IMR-90 (cell line): ENCODE measurements around the gene TFE3. TPM values are rescaled to one million over a fixed set of nuclear protein-coding genes. Genes with fewer than 3 reads are reported as not detected.

ENCODE experiments used
- ATAC-seq: fragments of 200-7000 bp; cut with Tn5 transposase; 2 replicates; pipeline ENCODE4 v1.9.1; 2020; ENCODE audit warnings: low read depth, mild to moderate bottlenecking, moderate library complexity
- BruUV-seq: library from RNA; stranded (reverse); fragments of 400-500 nt; replicated peaks from 2 replicates; lab custom pipeline; 2021; lab: Mats Ljungman, UMichigan
- CTCF ChIA-PET: fragments of 300-600 bp; formaldehyde crosslinking; extraction: SDS; loops from one replicate; lab custom pipeline; 2021; ENCODE audit warnings: antibody characterized with exemption; lab: Yijun Ruan, JAX
- POLR2A ChIA-PET: fragments of 300-600 bp; sonication (Branson Sonifier 250); formaldehyde crosslinking; loops from one replicate; lab custom pipeline; 2022; ENCODE audit warnings: antibody characterized with exemption; ENCODE audit not compliant: unreplicated experiment; lab: Charles Lee
- DNase-seq: peaks from one replicate; pipeline ENCODE4 v3.0.0; 2013
- H2AFZ ChIP-seq: replicated peaks from 2 replicates; pipeline ENCODE3; 2013; ENCODE audit warnings: low read length, mild to moderate bottlenecking; ENCODE audit not compliant: poor library complexity
- H2AK5ac ChIP-seq: 2 replicates; pipeline ENCODE4 v1.6.1; 2013; ENCODE audit warnings: low read depth, low read length, inconsistent platforms
- H2AK9ac ChIP-seq: replicated peaks from 2 replicates; pipeline ENCODE3; 2013; ENCODE audit warnings: mild to moderate bottlenecking, low read depth, low read length, moderate library complexity; ENCODE audit not compliant: poor library complexity
- H2BK120ac ChIP-seq: 2 replicates; pipeline ENCODE4 v1.6.1; 2013; ENCODE audit warnings: low read depth, low read length, inconsistent platforms
- H2BK15ac ChIP-seq: 3 replicates; pipeline ENCODE4 v1.6.1; 2013; ENCODE audit warnings: low read depth, low read length, inconsistent platforms
- H2BK20ac ChIP-seq: 2 replicates; pipeline ENCODE4 v1.6.1; 2013; ENCODE audit warnings: low read depth, mild to moderate bottlenecking, inconsistent platforms, low read length, moderate library complexity
- H2BK5ac ChIP-seq: 2 replicates; pipeline ENCODE4 v1.6.1; 2013; ENCODE audit warnings: mild to moderate bottlenecking, low read depth, low read length, inconsistent platforms; ENCODE audit not compliant: poor library complexity, severe bottlenecking
- H3K14ac ChIP-seq: replicated peaks from 2 replicates; pipeline ENCODE4 v1.6.1; 2013; ENCODE audit warnings: low read depth, low read length, inconsistent platforms
- H3K18ac ChIP-seq: 2 replicates; pipeline ENCODE4 v1.6.1; 2013; ENCODE audit warnings: low read depth, low read length, control low read depth
- H3K23ac ChIP-seq: 2 replicates; pipeline ENCODE4 v1.6.1; 2013; ENCODE audit warnings: low read depth, low read length, inconsistent platforms
- H3K27ac ChIP-seq: 2 replicates; pipeline ENCODE4 v1.5.1; 2013; ENCODE audit warnings: mild to moderate bottlenecking, control low read depth, low read length; ENCODE audit not compliant: insufficient read depth
- H3K27me3 ChIP-seq: 2 replicates; pipeline ENCODE4 v1.6.1; 2013; ENCODE audit warnings: low read length; ENCODE audit not compliant: control insufficient read depth, insufficient read depth
- H3K36me3 ChIP-seq: 2 replicates; pipeline ENCODE4 v1.6.1; 2013; ENCODE audit warnings: low read length, mixed read lengths; ENCODE audit not compliant: control insufficient read depth, insufficient read depth
- H3K4ac ChIP-seq: 2 replicates; pipeline ENCODE4 v1.6.1; 2013; ENCODE audit warnings: low read depth, low read length, inconsistent platforms
- H3K4me1 ChIP-seq: 2 replicates; pipeline ENCODE4 v1.6.1; 2013; ENCODE audit warnings: low read length, mixed read lengths; ENCODE audit not compliant: control insufficient read depth, insufficient read depth
- H3K4me2 ChIP-seq: 2 replicates; pipeline ENCODE4 v1.6.1; 2013; ENCODE audit warnings: low read depth, mild to moderate bottlenecking, control low read depth, low read length, moderate library complexity
- H3K4me3 ChIP-seq: 2 replicates; pipeline ENCODE4 v1.5.1; 2013; ENCODE audit warnings: low read depth, mild to moderate bottlenecking, control low read depth, low read length, moderate library complexity; ENCODE audit not compliant: insufficient read depth
- H3K56ac ChIP-seq: 2 replicates; pipeline ENCODE4 v1.6.1; 2013; ENCODE audit warnings: low read length, inconsistent platforms; ENCODE audit not compliant: insufficient read depth; ENCODE audit errors: extremely low read depth
- H3K79me1 ChIP-seq, 2 experiments: 2 replicates each; pipeline ENCODE4 v1.6.1; 2013; ENCODE audit warnings: low read length in 2 of 2, inconsistent platforms in 1 of 2, low read depth in 1 of 2
- H3K9ac ChIP-seq: 2 replicates; pipeline ENCODE4 v1.6.1; 2013; ENCODE audit warnings: low read depth, low read length, control low read depth
- H3K9me1 ChIP-seq: 2 replicates; pipeline ENCODE4 v1.6.1; 2013; ENCODE audit warnings: low read length, inconsistent platforms; ENCODE audit not compliant: insufficient read depth
- H3K9me3 ChIP-seq: 2 replicates; pipeline ENCODE4 v1.6.1; 2013; ENCODE audit warnings: low read length; ENCODE audit not compliant: control insufficient read depth, insufficient read depth
- H4K20me1 ChIP-seq: 2 replicates; pipeline ENCODE4 v1.6.1; 2013; ENCODE audit warnings: low read length, inconsistent platforms; ENCODE audit not compliant: insufficient read depth
- H4K5ac ChIP-seq: 2 replicates; pipeline ENCODE4 v1.6.1; 2013; ENCODE audit warnings: mild to moderate bottlenecking, low read depth, low read length, control low read depth
- H4K8ac ChIP-seq, 2 experiments: 2 replicates each; pipeline ENCODE4 v1.6.1; 2013; ENCODE audit warnings: low read depth in 2 of 2, low read length in 2 of 2, control low read depth in 1 of 2, inconsistent platforms in 1 of 2
- H4K91ac ChIP-seq: 2 replicates; pipeline ENCODE4 v1.6.1; 2013; ENCODE audit warnings: low read depth, low read length, inconsistent platforms; ENCODE audit not compliant: insufficient read depth
- BHLHE40 ChIP-seq: fragments of 150-350 bp; IDR thresholded peaks from 2 replicates; pipeline ENCODE4 v1.6.1; 2016; ENCODE audit warnings: mild to moderate bottlenecking, low read depth, low read length
- CEBPB ChIP-seq: IDR thresholded peaks from 2 replicates; pipeline ENCODE4 v1.6.1; 2012; ENCODE audit warnings: low read depth, low read length, improper control_type of control experiment
- CHD1 ChIP-seq: IDR thresholded peaks from 2 replicates; pipeline ENCODE4 v1.6.1; 2012; ENCODE audit warnings: low read depth, low read length, improper control_type of control experiment
- FOS ChIP-seq: fragments of 150-350 bp; IDR thresholded peaks from 2 replicates; pipeline ENCODE4 v1.6.1; 2016; ENCODE audit warnings: low read depth, low read length
- MAZ ChIP-seq: IDR thresholded peaks from 2 replicates; pipeline ENCODE4 v1.6.1; 2012; ENCODE audit warnings: low read depth, mild to moderate bottlenecking, low read length, improper control_type of control experiment, moderate library complexity, borderline replicate concordance
- MXI1 ChIP-seq: IDR thresholded peaks from 2 replicates; pipeline ENCODE4 v1.6.1; 2012; ENCODE audit warnings: low read depth, mild to moderate bottlenecking, low read length, moderate library complexity, borderline replicate concordance
- NFE2L2 ChIP-seq: fragments of 150-350 bp; IDR thresholded peaks from 2 replicates; pipeline ENCODE4 v1.6.1; 2016; ENCODE audit warnings: low read depth, mild to moderate bottlenecking, low read length
- POLR2A ChIP-seq: IDR thresholded peaks from 2 replicates; pipeline ENCODE4 v1.6.1; 2012; ENCODE audit warnings: mild to moderate bottlenecking, low read depth, low read length
- RAD21 ChIP-seq: IDR thresholded peaks from 2 replicates; pipeline ENCODE4 v1.6.1; 2012; ENCODE audit warnings: low read length, improper control_type of control experiment
- RFX5 ChIP-seq: IDR thresholded peaks from 2 replicates; pipeline ENCODE4 v1.8.0; 2012; ENCODE audit warnings: low read depth, mild to moderate bottlenecking, low read length, moderate library complexity
- SMC3 ChIP-seq: fragments of 150-350 bp; IDR thresholded peaks from 2 replicates; pipeline ENCODE4 v1.6.1; 2016; ENCODE audit warnings: low read depth, mild to moderate bottlenecking, antibody characterized with exemption, low read length, moderate library complexity
- WGBS, 2 experiments: methylation state at CpG; one replicate each; pipeline versions ENCODE4 v1.1.5 to v1.1.7; 2013; ENCODE audit warnings: missing lambda C conversion rate in 2 of 2; ENCODE audit not compliant: insufficient read length in 1 of 2; ENCODE audit errors: extremely low coverage in 2 of 2; 5-methylcytosine and 5-hydroxymethylcytosine counted together
- dilution Hi-C: fragments of 300-500 bp; cut with HindIII; formaldehyde crosslinking; loops from one replicate; pipeline ENCODE4 v1.14.3; 2018; ENCODE audit warnings: low sequenced_read_pairs; ENCODE audit not compliant: unreplicated experiment
- in situ Hi-C: fragments of 300-500 bp; cut with MboI; formaldehyde crosslinking; loops from 3 replicates; pipeline ENCODE4 v1.14.3; 2019; ENCODE audit warnings: low sequenced_read_pairs, inconsistent platforms, mixed read lengths
- intact Hi-C: fragments of 100-400 bp; cut with micrococcal nuclease; formaldehyde crosslinking; loops from 2 replicates; pipeline ENCODE4 v1.10.0; 2022
- polyA plus RNA-seq, 3 experiments: library from polyadenylated mRNA; depleted of rRNA; stranded (reverse); fragments of >200 nt; gene quantifications; 2 replicates each; pipeline ENCODE4 v1.2.3, GENCODE V29; 2012; ENCODE audit warnings: low replicate concordance in 1 of 3
- total RNA-seq: library from RNA; depleted of rRNA; stranded (reverse); fragments of >200 nt; gene quantifications from 2 replicates; pipeline ENCODE4 v1.2.3, GENCODE V29; 2012
- TF ChIP-seq, protein P1 (sequence below): fragments of 150-350 bp; IDR thresholded peaks from 2 replicates; pipeline ENCODE4 v1.6.1; 2016; ENCODE audit warnings: low read depth, mild to moderate bottlenecking, low read length, moderate library complexity, borderline replicate concordance
- TF ChIP-seq, protein P2 (sequence below): fragments of 150-350 bp; IDR thresholded peaks from 2 replicates; pipeline ENCODE4 v1.6.1; 2017; ENCODE audit warnings: mild to moderate bottlenecking, antibody characterized with exemption, low read length, low read depth

The TFE3 gene
- total and polyA plus RNA-seq, 2 of the 4 experiments (the other 2 are of a cell fraction): 24.4 to 40.5 TPM

DNA sequence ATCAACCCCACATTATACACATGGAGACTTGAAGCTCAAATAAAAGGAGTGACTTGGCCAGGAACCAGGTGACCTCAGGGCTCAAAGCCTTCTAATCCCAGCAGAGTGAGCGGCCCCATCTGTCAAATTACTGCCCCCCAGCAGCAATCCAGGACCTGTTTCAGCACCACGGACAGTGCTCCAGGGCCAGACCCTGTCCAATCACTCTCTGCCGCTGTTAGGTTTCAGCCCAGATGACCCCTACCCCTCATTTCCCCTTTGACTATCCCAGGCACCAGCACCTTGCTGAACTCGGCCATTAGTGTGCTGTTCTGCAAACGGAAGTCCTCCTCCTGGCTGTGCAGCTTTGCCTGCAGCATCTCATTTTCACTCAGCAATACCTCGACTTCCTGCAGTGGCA lies 46.2 kb downstream of the TFE3 start:
- CTCF ChIA-PET: no interaction called here
- no peak for DNase-seq
- WGBS, 2 experiments: 72% methylated on average over 2 of the region's 6 CpGs; no CpG with 5 or more reads in 1 of the 2 experiments

More for the DNA sequence above, 46.2 kb downstream of the TFE3 start:
- no peak overlapping the region for H4K91ac ChIP-seq
- intact Hi-C loops: no loop called here
- no peak overlapping the region for H2BK120ac ChIP-seq
- H2AFZ ChIP-seq: no peak overlapping the region
- H4K5ac ChIP-seq: no peak overlapping the region
- H2BK15ac ChIP-seq: no peak overlapping the region
- no peaks in the 10 kb centered on the region for H3K27me3 ChIP-seq
- H3K9me1 ChIP-seq: no peaks in the 10 kb centered on the region
- peaks cover 18% of the 10 kb centered on the region for H3K36me3 ChIP-seq
- dilution Hi-C loops: no loop called here
- H3K18ac ChIP-seq: no peak overlapping the region
- no peak for ATAC-seq
- H3K9me3 ChIP-seq: no peaks in the 10 kb centered on the region
- H3K4ac ChIP-seq: no peak overlapping the region
- POLR2A ChIA-PET: no interaction called here
- H3K4me3 ChIP-seq: no peak overlapping the region
- no peak overlapping the region for H2AK9ac ChIP-seq
- H4K8ac ChIP-seq: no peak overlapping the region
- H3K56ac ChIP-seq: no peak overlapping the region
- TF ChIP-seq, protein P1, sequence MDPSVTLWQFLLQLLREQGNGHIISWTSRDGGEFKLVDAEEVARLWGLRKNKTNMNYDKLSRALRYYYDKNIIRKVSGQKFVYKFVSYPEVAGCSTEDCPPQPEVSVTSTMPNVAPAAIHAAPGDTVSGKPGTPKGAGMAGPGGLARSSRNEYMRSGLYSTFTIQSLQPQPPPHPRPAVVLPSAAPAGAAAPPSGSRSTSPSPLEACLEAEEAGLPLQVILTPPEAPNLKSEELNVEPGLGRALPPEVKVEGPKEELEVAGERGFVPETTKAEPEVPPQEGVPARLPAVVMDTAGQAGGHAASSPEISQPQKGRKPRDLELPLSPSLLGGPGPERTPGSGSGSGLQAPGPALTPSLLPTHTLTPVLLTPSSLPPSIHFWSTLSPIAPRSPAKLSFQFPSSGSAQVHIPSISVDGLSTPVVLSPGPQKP: no peak
- no peak for TF ChIP-seq RFX5
- no peak for TF ChIP-seq CEBPB
- no peak for TF ChIP-seq MXI1
- TF ChIP-seq SMC3: no peak
- TF ChIP-seq, protein P2, sequence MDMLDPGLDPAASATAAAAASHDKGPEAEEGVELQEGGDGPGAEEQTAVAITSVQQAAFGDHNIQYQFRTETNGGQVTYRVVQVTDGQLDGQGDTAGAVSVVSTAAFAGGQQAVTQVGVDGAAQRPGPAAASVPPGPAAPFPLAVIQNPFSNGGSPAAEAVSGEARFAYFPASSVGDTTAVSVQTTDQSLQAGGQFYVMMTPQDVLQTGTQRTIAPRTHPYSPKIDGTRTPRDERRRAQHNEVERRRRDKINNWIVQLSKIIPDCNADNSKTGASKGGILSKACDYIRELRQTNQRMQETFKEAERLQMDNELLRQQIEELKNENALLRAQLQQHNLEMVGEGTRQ: no peak
- no peak for TF ChIP-seq MAZ
- no peak for TF ChIP-seq BHLHE40
- TF ChIP-seq POLR2A: no peak
- no peak for TF ChIP-seq FOS
- TF ChIP-seq CHD1: no peak
- TF ChIP-seq RAD21: no peak
- TF ChIP-seq NFE2L2: no peak
- no peak overlapping the region for H3K4me2 ChIP-seq
- no peak overlapping the region for H3K27ac ChIP-seq
- no TSS peak for BruUV-seq
- in situ Hi-C loops: no loop called here
- H4K20me1 ChIP-seq: no peaks in the 10 kb centered on the region
- H3K79me1 ChIP-seq: peaks cover 7 to 33% of the 10 kb centered on the region in 2 experiments
- no peak overlapping the region for H2AK5ac ChIP-seq
- H2BK20ac ChIP-seq: no peak overlapping the region
- H3K23ac ChIP-seq: no peak overlapping the region
- no peak overlapping the region for H3K9ac ChIP-seq
- H3K4me1 ChIP-seq: no peaks in the 10 kb centered on the region; the same call in 1 of the 2 replicates
- no peak overlapping the region for H3K14ac ChIP-seq
- no peak overlapping the region for H2BK5ac ChIP-seq
